ENCODE results near the gene SCT.

SCT gene

DNA sequence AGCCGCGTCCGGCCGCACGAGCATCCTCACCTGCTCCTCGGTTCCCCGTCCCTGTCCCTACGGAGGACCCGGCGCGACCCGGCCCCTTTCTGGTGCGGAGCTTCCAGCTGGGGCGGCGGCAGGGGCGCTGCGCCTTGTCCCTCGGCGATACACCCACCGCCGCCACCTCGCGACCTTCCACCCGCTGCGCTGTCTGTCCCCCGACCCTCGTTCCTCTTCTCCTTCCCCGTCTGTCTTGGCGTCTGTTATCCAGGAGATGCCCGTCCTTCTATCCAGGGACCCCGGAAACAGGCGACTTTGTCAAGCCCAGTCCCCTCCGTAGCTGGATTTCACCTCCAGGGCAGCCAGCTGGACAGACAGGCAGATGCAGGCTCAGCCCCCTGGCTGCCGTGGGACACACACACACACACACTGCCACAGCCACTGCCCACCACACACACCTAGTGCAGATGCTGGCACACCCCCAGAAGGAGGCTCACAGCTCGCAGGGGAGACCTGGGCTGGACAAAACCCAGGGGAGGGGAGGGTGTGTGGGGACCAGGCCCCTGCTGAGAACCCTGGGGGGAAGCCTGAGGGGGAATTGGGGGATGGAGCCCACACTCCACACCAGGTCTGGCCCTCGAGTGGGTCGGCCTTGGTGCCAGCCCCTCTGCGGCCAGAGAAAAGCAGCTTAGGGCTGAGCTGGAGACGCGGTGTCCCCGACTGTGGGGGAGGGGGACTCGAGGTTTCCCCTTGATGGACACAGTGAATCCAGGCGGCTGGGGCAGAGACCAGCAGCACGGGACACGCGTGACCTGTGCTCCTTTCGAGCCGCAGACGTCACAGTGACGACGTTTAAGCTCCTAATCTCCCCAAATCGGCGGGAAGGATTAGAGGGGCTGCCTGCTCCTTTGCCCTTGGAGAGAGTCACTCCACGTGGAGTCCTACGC is 10.9 kb upstream of the SCT start:
- H3K4me3 ChIP-seq (ENCODE audit: low read depth, low read length) = no peak overlapping the region
- TF ChIP-seq CTCF (IDR thresholded peaks at IDR 0.05; ENCODE audit: control insufficient read depth, extremely low read depth, insufficient read depth) = no peak
- DNase-seq (ENCODE audit: low read depth) = no peak

DNA sequence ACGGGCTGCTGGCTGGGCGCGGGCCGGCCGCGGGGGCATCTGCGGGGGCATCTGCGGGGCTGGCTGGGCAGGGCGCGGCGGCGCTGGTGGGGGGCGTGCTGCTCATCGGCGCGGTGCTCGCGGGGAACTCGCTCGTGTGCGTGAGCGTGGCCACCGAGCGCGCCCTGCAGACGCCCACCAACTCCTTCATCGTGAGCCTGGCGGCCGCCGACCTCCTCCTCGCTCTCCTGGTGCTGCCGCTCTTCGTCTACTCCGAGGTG is 10.3 kb upstream of the SCT start:
- no peak for TF ChIP-seq CTCF (IDR thresholded peaks at IDR 0.05; ENCODE audit: control insufficient read depth, extremely low read depth, insufficient read depth)
- no peak overlapping the region for H3K4me3 ChIP-seq (ENCODE audit: low read depth, low read length)
- no peak for DNase-seq (ENCODE audit: low read depth)

DNA sequence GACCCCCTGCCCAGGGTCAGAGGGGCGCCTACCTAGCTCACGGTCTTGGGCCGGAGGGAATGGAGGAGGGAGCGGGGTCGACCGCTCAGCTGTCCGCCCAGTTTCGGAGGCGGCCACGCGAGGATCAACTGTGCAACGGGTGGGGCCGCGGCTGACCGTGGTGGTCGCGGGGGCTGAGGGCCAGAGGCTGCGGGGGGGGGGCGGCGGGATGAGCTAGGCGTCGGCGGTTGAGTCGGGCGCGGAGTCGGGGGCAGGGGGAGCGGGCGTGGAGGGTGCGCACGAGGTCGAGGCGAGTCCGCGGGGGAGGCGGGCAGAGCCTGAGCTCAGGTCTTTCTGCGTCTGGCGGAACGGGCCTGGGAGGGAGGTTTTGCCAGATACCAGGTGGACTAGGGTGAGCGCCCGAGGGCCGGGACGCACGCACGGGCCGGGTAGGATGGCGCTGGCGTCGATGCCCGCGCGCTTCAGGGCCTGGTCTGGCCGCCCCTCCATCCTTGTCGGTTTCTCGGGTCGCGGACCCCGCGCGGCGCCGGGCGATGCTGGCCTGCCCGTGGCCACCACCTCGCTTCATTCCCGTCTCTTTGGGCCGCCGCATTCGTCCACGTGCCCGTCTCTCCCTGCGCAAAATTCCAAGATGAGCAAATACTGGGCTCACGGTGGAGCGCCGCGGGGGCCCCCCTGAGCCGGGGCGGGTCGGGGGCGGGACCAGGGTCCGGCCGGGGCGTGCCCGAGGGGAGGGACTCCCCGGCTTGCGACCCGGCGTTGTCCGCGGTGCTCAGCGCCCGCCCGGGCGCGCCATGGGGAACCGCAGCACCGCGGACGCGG is 9.7 kb upstream of the SCT start, which contains the start of gene DRD4:
Gene DRD4, plus strand, starts transcription at position 759 of the 822 bp plus-strand sequence. Its CDS starts 36 bp downstream, at position 795.
- H3K4me3 ChIP-seq (ENCODE audit: low read depth, low read length) = no peak within 1 kb of the TSS
- no peak for DNase-seq (ENCODE audit: low read depth)
- TF ChIP-seq CTCF (IDR thresholded peaks at IDR 0.05; ENCODE audit: control insufficient read depth, extremely low read depth, insufficient read depth) = no peak

GRCh38 chr11:635945-636510 is 9.0 kb upstream of the SCT start:
- no peak overlapping the region for H3K4me3 ChIP-seq (ENCODE audit: low read depth, low read length)
- no peak for DNase-seq (ENCODE audit: low read depth)
- no peak for TF ChIP-seq CTCF (IDR thresholded peaks at IDR 0.05; ENCODE audit: control insufficient read depth, extremely low read depth, insufficient read depth)

- TF ChIP-seq CTCF (IDR thresholded peaks at IDR 0.05; ENCODE audit: control insufficient read depth, extremely low read depth, insufficient read depth) = no peak
- no peak for DNase-seq (ENCODE audit: low read depth)
- H3K4me3 ChIP-seq (ENCODE audit: low read depth, low read length) = no peak overlapping the region
Observed at GRCh38 chr11:630871-631270, 3.9 kb upstream of the SCT start.

DNA sequence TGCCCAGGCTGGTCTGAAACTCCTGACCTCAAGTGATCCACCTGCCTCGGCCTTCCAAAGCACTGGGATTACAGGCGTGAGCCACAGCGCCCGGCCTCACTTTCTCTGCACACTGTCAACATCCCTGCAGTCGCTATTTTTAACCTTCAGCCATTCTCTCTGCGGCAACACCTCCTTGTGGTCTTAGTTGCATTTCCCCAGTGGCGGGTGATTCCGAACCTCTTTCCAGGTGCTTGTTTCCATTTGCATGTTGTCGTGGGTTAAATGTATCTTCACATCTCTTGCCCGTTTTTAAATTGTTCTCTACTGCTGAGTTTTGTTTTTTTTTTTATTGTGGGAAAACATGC is 2.2 kb upstream of the SCT start:
- H3K4me3 ChIP-seq (ENCODE audit: low read depth, low read length) = no peak overlapping the region
- DNase-seq (ENCODE audit: low read depth) = no peak

More for the DNA sequence above, 2.2 kb upstream of the SCT start:
- no peak for TF ChIP-seq CTCF (IDR thresholded peaks at IDR 0.05; ENCODE audit: control insufficient read depth, extremely low read depth, insufficient read depth)

Measured in LNCaP clone FGC (cell line).